ENCODE measurements around the gene NEDD4L. TPM values are rescaled to one million over a fixed set of nuclear protein-coding genes. Genes with fewer than 3 reads are reported as not detected.
"Not testable (repeated sequence)": the region's sequence is repeated elsewhere in the genome, so short reads cannot be mapped to it uniquely, and the experiment has no call there.

Gene NEDD4L
- polyA plus RNA-seq, 3 donors = 117 to 129 (median 122) TPM

DNA sequence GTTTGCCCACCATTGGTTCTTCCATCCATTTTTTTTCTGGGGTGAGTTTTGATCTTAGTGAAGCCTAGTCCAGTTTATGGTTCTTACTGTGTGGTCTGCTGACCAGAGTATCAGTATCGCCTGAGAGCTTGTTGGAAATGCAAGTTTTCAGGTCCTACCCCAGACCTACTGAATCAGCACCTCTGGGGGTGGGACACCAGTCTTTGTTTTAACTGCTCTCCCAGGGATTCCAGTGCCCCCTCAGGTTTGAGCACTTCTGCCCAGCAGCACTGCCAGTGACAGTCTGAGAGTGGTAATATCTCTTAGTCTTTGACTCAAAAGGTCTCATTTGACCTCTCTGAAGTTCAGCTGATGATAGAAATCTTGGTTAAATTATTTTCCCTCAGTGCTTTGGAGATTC is 315.6 kb downstream of the NEDD4L start:
- no peak for DNase-seq (ENCODE audit: low read depth in 3 of 3, low spot score in 2 of 3)

DNA sequence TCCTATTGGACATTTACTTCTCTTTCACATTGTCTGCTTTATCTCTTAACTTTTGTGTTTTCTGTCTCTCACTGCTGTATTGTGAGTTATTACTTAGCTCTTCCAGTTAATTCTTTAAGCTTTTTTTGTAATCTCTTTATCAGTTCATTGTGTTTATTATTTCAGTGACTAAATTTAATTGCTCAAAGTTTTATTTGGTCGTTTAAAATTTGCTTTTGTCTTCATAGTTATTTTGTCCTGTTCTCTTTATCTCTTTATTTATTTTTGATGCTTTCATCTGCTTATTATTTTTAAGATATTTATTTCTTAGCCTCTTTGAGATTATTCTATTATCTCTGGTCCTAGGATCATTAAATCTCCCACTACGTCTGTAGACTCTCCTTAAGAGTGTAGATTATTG is 316.3 kb downstream of the NEDD4L start:
- no peak for DNase-seq (ENCODE audit: low read depth in 3 of 3, low spot score in 2 of 3)

DNA sequence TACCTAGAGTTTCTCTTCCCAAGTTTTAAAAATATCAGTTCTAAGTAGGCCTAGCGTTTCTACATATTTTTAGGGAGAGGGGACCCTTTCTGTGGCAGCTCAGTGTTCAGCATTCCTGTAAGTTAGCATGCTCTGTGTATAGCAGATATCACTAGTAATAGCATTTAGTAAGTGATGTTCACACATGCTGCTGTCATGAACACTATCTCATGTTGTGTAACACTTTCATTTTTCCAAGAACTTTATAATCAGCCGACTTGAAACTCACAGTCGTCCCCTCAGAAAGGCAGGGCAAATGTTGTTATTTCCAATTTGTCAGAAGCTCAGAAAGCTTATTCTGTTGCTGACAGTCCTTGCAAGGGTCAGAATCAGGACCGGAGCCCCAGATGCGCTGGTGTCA is 317.2 kb downstream of the NEDD4L start:
- DNase-seq (ENCODE audit: low read depth in 3 of 3, low spot score in 2 of 3) = no peak

DNA sequence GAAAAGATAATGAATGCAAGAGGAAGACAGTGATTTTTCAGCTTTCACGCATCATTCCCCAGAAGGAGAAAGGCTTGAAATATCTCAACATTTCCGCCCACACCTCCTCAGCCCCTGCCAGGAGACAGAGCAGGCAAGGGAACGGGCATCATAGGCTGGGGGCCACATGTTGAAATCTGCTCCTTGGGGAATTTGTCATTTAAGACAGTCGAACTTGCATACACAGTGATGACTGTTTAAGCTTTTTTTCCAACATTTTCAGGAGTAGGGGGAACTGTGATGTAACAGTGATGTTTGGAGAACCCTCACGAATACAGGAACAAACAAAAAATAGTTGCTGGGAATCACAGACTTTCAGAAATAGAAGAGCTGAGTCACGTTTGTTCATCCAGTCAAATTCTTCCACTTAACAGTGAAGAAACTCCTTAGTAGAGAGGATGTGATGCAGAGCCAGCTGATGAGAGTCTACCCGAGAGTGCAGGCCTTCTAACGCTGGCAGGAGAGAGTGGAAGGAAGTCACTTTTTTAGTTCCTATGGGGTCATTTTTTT is 318.1 kb downstream of the NEDD4L start:
- no peak for DNase-seq (ENCODE audit: low read depth in 3 of 3, low spot score in 2 of 3)

DNA sequence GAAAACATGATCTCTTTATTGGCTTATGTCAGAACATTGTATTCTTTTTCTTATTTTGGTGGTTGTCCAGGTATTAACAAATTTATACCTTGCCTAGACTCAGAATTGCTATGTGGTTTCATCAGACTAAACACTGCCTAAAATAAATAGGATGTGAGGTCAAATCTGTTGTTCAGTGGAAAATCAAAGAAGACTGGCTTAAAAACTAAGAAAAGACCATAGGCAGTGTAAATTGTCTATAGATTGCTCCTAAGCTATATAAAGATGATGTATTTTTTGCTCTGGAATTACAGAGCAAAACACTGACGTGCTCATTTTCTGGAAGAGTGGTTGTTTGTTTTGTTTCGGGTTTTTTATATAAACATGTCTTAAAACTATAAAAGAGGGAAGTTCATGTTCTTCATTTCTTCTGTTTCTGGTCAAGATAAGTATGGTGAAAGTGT is 318.8 kb downstream of the NEDD4L start:
- no peak for DNase-seq (ENCODE audit: low read depth in 3 of 3, low spot score in 2 of 3)

DNA sequence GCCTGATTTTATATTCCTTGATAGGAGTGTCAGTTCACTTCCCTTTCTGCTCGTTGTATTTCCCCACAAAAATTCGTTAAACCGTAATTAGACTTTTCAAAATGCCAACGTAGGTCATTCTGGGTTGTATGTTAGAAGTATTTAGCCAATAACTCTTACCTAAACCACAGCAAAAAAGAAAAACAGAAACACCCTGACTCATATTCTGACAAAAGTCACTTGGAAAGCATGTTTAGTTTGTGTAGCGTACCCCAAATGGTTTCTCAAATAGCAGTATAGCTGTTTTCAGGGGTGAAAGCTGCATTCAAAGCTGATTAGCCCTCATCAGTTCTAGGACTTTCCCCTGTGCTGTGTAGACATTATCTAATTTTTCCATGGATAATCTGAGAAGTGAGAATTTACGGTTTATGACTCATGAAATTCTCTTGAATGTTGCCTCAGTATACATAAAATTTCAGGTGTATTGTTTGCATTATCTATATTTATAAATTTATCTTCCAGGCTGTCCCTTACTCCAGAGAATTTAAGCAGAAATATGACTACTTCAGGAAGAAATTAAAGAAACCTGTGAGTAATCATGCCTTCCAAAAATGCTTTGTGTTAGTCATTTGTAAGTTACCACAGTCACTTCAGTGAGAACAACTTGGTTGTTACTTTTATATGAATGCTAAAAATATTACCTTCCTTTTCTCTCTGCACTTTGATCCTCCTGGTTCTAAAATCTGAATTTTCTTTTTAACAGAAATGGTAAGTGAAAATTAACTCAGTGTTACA is 319.9 kb downstream of the NEDD4L start:
- no peak for DNase-seq (ENCODE audit: low read depth in 3 of 3, low spot score in 2 of 3)

DNA sequence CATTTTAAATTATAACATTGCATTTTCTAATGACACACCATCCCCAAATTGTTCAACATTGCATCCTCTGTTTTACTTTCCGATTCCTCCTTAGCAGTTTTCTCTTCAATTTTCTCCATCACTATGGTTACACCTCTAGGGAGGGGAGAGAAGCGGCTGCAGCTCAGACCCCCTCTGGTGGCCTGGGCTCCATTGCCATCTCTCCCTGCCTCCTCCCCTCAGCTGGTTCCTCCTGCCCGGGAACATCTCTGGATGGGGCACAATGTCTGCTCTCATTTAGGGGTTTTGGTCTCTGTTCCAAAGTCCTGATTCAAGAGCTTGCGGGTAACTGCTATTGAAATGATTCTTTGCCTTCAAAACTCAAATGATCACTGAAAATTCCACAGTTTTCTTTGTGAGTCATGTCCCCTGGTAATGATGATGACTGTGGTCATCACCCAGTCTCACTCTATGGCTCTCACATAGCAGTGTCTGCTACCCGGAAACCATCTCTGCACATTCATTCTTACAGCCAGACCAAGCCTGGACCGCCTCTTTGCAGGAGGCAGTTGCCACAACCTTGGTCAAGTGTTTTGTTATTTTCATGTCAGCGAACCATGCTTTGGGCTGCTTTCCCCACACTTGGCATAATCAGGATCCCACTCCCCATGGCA is 321.0 kb downstream of the NEDD4L start:
- no peak for DNase-seq (ENCODE audit: low read depth in 3 of 3, low spot score in 2 of 3)

DNA sequence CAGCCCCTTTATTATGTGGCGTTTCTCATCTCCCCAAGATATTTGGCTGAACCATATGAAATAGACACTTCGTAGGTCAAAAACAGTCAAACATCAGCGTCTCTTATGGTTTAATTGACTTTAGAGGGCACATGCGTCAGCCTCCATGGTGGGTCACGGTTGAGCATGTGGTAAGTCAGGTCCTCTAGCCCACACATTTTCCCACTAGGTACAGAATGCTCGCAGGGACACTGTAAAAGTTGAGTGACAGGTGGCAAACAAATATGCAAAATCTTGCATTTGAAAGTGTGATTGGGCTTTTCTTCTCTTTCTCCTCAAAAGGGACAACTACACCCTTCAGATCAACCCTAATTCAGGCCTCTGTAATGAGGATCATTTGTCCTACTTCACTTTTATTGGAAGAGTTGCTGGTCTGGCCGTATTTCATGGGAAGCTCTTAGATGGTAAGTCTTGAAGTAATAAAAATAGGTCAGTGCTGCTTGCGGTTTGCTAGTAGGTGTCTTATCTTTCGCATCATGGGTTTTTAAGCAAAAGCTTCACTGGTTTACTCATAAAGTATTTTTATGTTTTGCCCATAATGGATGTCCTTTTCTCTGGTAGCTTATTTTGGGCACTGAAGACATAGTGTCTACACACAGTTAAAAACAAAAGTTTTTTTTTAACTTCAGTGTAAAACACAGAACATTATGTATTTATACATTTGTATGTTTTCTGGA is 323.6 kb downstream of the NEDD4L start:
- no peak for DNase-seq (ENCODE audit: low read depth in 3 of 3, low spot score in 2 of 3)

DNA sequence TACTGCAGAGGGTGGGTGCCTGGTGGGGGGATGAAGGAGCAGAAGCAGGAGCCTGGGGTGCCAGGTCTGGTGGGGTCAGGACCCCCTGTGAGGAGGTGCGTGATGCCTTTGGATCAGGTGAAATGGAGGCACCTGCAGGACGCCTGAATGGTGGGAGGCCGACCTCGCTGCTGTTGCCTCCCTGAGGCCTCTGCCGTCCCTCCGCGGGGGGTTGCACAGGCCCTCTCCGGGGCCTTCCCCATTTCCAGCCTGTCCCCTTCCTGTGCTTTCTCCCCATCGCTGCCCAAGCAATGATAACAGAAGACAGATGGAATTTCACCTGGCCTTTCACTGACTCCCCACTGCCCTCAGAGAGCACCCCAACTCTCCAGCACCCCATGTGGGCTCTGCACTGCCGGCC is 325.6 kb downstream of the NEDD4L start:
- no peak for DNase-seq (ENCODE audit: low read depth in 3 of 3, low spot score in 2 of 3)

DNA sequence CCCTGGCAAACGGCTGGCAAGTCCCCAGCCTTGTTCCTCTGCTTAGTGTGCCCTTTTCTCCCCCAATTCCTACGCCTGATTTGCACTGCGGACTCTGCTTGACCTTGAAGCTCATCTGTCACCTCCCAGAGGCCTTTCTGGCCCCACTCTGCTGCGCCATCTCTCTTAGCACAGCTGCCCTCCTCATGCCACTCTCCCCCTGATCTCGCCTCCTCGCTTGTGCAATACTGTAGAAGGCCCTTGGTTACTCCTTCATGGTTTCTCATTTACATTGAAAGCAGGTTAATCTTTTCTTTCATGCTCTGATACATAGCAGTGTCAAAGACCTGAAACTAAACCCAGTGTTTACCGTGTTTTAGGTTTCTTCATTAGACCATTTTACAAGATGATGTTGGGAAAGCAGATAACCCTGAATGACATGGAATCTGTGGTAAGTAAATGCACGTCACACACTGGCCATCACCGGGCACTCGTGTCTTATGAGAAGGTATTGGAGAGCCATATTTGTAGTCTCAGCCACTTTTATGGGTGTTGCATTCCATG is 326.1 kb downstream of the NEDD4L start:
- no peak for DNase-seq (ENCODE audit: low read depth in 3 of 3, low spot score in 2 of 3)

DNA sequence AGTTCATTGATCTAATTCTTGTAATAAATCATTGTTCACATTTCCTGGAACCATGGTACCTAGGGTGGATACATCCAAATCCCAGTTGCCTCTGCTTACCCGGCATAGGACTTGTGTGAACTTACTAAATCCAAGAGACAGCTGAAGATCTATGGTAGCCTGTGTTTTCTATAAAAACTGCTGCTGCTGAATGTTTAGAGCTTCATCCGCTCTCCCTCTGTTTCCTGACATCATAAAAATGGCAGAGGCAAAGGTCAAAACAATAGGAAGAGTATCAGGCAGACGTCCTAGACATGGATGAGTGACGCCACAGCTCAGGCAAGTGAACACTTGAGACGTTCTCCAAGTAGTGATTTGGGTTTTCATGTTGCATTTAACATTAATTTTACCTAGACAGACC is 326.6 kb downstream of the NEDD4L start:
- no peak for DNase-seq (ENCODE audit: low read depth in 3 of 3, low spot score in 2 of 3)

DNA sequence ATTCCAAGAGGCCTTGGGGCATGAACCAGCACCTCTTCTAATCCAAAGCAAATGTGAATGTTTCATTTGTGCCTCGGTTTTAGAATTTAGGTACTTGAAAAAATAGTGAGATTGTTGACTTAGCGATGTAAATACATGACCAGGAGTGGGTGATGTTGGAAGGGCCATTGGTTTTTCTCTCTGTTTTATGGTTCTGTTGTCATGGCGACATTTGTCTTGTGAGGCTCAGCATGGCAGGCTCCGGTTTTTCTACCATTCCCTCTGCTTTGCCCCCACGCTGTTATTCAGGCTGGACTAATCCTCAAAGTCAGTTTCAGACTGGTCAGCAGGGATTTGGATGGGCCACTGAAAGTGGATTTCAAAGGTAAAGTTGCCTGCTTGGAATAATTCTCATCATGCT is 329.5 kb downstream of the NEDD4L start:
- DNase-seq (ENCODE audit: low read depth in 3 of 3, low spot score in 2 of 3) = no peak

DNA sequence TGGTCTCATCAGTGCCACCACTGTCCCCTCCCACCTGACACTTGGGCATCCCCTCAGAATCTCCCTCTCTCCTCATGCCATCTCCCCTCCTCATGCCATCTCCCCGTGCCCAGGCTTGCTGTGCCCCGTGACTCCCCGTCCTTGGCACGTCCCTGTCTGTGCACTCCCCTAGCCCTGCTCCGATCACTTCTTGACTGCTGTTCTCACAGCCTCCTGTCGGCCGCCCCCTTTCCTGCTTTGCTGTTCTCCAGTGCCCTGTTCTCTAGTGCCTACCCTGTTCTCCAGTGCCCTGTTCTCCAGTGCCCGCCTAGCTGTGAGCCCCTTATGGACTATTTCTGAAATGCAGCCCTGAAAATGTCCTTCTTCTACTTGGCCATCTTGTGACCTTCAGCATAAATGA is 331.0 kb downstream of the NEDD4L start:
- DNase-seq (ENCODE audit: low read depth in 3 of 3, low spot score in 2 of 3) = no peak

DNA sequence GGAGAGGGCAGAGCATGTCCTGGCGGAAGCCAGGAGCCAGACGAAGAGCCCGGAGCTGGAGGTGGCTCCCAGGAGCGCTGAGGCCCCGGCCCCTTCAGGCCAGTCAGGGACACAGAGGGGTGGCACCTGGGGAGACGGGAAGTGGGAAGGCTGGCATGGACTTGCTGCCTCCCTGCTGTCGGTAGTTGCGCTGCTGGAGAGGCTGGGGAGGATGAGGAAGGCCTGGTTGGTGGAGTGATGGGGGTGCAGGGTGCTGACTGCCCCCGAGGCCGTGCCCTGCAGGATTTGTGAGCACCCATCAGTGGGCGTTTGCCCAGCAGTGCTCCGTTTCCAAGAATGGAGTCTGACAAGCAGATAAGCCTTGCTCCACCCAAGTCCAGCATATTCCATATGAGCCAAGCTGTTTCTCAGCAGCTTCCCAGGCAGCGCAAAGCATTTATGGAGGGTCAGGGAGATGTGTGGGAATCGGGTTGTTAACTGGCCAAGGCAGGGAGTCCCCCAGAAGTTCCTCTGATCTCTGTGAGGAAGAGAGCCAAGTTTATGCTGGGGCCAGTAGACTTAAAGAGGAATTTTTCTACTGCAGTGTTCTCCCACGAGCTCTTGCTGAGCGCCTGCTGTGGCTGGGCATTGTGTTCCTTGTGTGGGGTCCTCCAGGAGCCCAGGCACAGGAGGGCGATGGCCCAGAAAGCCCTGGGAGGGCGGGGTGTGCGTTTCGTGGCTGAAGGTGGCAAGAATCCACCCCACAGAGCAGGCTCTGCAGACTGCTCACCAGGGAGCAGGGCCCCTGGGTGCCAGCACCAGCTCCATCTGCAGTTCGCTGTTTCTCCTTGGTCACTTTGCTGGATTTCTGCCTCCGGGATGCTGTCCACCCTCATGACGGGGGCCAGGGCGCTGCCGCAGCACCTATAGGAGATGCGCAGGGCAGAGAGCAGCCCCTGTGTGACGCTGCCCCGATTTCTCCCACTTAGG is 334.7 kb downstream of the NEDD4L start:
- no peak for DNase-seq (ENCODE audit: low read depth in 3 of 3, low spot score in 2 of 3)

DNA sequence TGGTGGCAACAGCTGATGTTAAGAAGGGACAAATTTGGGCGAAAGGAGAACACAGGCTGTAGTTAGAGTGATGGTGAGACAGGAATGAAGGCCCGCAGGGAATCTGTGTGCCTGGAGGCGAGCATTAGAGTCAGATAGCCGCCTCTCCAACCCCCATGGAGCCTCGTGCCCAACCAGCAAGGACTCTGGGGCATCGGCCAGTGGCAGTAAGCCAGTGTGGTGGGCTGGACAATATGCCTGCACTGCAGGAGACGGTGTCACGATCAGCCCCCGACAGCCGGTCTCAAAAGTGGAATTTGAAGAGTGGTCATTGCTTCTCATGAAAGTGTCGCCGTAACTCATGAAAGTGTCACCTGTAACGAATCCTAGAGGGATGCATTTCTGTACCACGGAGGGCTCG is 335.4 kb downstream of the NEDD4L start:
- DNase-seq (ENCODE audit: low read depth in 3 of 3, low spot score in 2 of 3) = no peak

DNA sequence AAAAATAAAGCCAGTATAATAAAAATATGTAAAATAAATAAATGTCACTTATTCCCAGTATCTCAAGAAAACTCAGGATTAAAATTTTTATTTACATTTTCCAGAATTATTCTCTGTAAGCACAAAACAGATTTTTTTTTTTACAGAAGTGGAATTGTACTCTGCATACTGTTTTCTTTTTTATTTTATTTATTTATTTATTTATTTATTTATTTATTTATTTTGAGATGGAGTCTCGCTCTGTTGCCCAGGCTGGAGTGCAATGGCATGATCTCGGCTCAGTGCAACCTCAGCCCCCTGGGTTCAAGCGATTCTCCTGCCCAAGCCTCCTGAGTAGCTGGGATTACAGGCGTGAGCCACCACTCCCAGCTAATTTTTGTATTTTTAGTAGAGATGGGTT is 336.1 kb downstream of the NEDD4L start:
- DNase-seq (ENCODE audit: low read depth in 3 of 3, low spot score in 2 of 3) = not testable (repeated sequence)

DNA sequence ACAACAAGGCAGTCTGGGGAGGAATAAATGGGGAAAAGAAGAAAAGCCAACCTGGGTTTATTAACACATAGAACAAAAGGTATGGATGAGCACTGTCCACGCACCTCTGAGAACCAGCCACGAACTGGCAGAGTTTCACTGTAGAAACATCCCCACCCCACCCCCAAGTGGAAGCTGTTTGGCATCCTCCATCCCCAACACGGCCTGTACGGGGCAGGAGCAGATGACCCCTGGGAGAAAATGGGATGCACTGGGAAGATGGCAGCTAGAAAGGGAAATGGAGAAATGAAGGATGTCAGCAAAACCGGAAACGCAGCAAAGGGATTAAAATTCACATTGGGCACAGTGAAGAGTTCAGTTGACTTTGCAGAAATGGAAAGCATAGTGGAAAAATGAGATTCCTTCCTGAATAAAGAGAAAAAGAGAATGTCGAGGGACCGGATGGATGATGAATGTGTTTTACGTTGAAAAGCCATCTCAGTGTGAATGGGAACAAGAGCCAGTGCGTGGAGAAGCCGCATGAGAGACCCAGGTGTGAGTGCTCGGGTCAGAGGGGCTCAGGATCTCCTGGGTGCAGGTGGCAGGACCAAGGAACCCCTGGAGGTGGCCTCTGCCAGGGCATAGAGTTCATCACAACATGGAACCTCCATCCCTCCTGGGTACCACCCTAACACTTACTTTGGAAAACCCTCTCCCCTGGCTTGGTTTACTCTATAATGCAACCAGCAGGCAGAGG is 337.8 kb downstream of the NEDD4L start:
- DNase-seq (ENCODE audit: low read depth in 3 of 3, low spot score in 2 of 3) = no peak

DNA sequence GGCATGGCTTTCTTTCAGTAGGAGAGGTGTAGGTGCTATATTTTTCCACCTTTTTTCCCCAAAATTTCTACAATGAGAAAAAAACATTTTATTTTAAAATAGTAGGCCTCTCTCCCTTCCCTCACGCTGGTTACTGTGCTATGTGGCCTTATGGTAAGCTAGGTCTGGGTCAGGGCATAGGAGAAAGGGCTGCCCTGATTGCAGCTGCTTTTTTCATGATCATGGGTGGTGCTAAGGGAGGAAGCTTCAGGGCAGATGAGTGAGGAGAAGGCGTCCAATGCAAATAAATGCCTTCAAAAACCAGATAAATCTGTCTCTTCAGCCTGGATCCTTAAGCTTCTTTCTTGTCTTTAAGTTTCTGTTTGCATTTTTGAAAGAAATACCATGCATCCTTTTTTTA is 338.4 kb downstream of the NEDD4L start:
- DNase-seq (ENCODE audit: low read depth in 3 of 3, low spot score in 2 of 3) = no peak

DNA sequence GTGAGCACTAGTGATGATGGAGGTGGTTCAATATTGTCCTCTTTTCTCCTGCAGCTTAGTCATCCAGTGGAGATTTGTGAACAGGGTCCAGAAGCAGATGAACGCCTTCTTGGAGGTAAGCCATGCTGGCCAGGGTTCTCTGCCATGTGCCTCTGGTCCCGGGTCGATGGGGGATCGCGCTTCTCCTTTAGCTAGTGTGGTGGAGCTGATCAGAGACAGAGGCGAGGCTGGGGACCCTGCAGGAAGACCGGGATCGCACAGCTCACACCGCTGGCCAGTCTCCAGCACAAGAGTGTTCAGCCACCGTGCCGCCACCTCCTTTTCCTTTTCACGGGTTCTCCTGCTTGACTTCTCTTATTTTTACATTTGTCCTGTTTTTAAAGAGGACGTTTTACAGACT is 341.4 kb downstream of the NEDD4L start:
- no peak for DNase-seq (ENCODE audit: low read depth in 3 of 3, low spot score in 2 of 3)

Data from right renal cortex interstitium (tissue), 3 donors.